ENCODE measurements around the gene ATP6V0B. TPM values are rescaled to one million over a fixed set of nuclear protein-coding genes. Genes with fewer than 3 reads are reported as not detected.

The ATP6V0B gene
- total and polyA plus RNA-seq, 8 donors = 59.8 to 208 (median 84.8) TPM

DNA sequence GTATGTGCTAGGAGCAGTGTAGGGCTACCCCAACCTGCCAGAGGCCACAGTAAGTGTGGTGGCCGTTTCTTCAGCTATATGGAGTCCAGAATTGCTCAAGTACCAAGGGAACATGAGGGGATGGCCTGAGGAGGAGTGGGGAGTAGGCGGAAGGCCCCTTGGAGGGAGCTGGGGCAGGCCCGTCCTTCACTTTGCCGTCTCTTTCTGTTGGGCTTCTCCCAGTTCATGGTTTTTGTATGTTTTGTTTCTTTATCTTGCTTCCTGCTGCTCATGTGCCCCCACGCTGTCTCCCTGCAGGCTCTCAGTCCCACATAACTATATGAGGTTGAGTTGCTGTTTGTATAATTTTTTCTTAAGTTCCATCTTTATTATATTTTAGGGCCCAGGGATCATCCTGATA, 10.9 kb upstream of the ATP6V0B start:
- Histone ChIP-seq H3K4me3 (no peak overlapping the region), H3K9me3 (no peaks in the 10 kb centered on the region), H3K4me1 (no peaks in the 10 kb centered on the region), H3K27me3 (no peaks in the 10 kb centered on the region), H3K27ac (no peak overlapping the region), H3K36me3 (peaks cover 0 to under 1% (median 0%) of the 10 kb centered on the region in 3 donors)
- no peak for ATAC-seq
- intact Hi-C loops (cut with DNase I) = no loop called here
- no peak for TF ChIP-seq CTCF (IDR thresholded peaks at IDR 0.05)
- 78 to 83% methylated on average over 5 of the region's 5 CpGs for WGBS, 2 donors
- no peak for DNase-seq
- FAIRE-seq = no peak

DNA sequence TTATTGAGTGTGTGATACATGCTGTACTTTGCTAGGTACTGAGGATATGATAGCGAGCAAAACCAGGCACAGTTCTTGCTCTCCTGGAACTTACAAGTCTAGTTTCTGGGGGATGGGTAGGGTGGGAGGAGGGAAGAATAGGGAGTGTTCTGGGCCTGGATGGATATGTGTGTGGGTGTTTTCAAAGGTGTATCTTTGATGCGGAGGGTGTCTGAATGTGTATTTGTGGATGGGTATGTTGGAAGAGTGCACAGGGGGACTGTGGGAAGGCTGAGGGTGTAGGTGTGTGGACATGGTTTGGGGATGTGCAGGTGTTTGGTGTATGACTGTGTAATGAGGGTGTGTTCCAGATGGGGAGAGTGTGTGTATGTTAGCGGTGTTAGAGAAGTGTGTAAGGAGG, 9.4 kb upstream of the ATP6V0B start:
- no peak for TF ChIP-seq CTCF (IDR thresholded peaks at IDR 0.05)

DNA sequence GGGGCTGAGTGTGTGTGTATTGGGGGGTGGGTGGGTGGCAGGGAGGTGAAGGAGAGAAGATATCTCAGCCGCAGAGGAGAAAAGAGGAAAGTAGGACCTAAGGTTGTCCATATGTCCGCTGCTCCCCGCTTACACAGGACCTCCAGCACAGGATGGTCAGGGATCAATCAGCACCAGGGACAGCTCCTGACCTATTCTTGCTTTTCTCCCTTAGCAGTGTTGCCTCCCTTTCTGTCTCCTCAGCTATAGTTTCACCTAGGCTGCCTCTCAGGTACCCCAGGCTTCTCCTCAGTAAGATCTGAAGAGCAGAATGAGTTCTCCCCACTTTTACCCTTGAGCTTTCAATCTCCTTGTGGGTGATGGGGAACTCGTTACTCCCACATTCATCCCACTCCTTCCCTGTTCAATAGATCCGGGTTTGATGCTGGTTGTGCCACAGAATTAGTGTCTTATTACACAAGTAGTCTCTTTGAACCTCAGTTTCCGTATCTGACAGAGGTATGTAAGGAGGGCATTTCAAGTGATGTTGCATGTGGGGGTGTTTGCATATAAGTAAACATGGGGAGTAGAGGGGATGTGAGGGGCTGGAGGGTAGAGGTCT, 6.3 kb upstream of the ATP6V0B start:
- ATAC-seq = peak in 2 of 4 donors; percentile 21 to 38
- FAIRE-seq = no peak
- 83 to 88% methylated on average over 6 of the region's 6 CpGs for WGBS, 2 donors

More for the DNA sequence above, 9.4 kb upstream of the ATP6V0B start:
- 91 to 94% methylated on average over 3 of the region's 3 CpGs for WGBS, 2 donors
- Histone ChIP-seq H3K27me3 (no peaks in the 10 kb centered on the region), H3K9me3 (no peaks in the 10 kb centered on the region), H3K4me3 (no peak overlapping the region), H3K4me1 (no peaks in the 10 kb centered on the region), H3K36me3 (no peaks in the 10 kb centered on the region), H3K27ac (no peak overlapping the region)
- intact Hi-C loops (cut with DNase I) = no loop called here
- FAIRE-seq = no peak
- DNase-seq = no peak
- ATAC-seq = no peak

DNA sequence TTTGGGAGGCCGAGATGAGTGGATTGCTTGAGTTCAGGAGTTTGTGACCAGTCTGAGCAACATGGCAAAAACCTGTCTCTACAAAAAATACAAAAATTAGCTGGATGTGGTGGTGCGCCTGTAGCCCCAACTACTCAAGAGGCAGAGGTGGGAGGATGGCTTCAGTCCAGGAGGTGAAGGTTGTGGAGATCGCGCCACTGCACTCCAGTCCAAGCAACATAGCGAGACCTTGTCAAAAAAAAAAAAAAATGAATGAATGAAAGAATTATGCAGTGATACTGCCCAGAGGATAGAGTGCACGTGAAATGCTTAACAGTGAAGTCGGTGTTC, 5.4 kb upstream of the ATP6V0B start:
- no peak for FAIRE-seq
- intact Hi-C loops (cut with DNase I) = no loop called here

More for the DNA sequence above, 6.3 kb upstream of the ATP6V0B start:
- Histone ChIP-seq H3K4me3 (no peak overlapping the region), H3K9me3 (no peaks in the 10 kb centered on the region), H3K4me1 (peaks cover 0 to 6% (median 5%) of the 10 kb centered on the region in 3 donors), H3K27me3 (no peaks in the 10 kb centered on the region), H3K27ac (no peak overlapping the region), H3K36me3 (no peaks in the 10 kb centered on the region)
- no peak for TF ChIP-seq CTCF (IDR thresholded peaks at IDR 0.05)
- intact Hi-C loops (cut with DNase I) = no loop called here
- DNase-seq = peak in 2 of 6 donors; percentile 9 to 24

More for the DNA sequence above, 5.4 kb upstream of the ATP6V0B start:
- no peak for ATAC-seq
- no peak for TF ChIP-seq CTCF (IDR thresholded peaks at IDR 0.05)
- no peak overlapping the region for H3K27ac ChIP-seq
- peaks cover 0 to 9% (median 6%) of the 10 kb centered on the region in 3 donors for H3K4me1 ChIP-seq
- no peaks in the 10 kb centered on the region for H3K36me3 ChIP-seq
- no peaks in the 10 kb centered on the region for H3K9me3 ChIP-seq
- H3K4me3 ChIP-seq = peak overlapping the region in 2 of 4 donors; percentile 65 to 86
- WGBS, 2 donors = 50 to 51% methylated on average over 7 of the region's 7 CpGs
- H3K27me3 ChIP-seq = no peaks in the 10 kb centered on the region
- peak in 1 of 6 donors; percentile 14 for DNase-seq
